HUES6 (cell line): ENCODE measurements around the gene ZFHX3.

Experiments
- H3K27ac ChIP-seq: 2 replicates; pipeline ENCODE4 v1.7.0; 2013; ENCODE audit warnings: low read depth, mild to moderate bottlenecking, low read length, inconsistent platforms
- H3K27me3 ChIP-seq: 2 replicates; pipeline ENCODE4 v1.6.1; 2013; ENCODE audit warnings: low read length; ENCODE audit not compliant: control insufficient read depth, insufficient read depth
- H3K36me3 ChIP-seq: 2 replicates; pipeline ENCODE4 v1.6.1; 2013; ENCODE audit warnings: low read length; ENCODE audit not compliant: control insufficient read depth, insufficient read depth
- H3K4me1 ChIP-seq: 2 replicates; pipeline ENCODE4 v1.6.1; 2013; ENCODE audit warnings: low read length; ENCODE audit not compliant: control insufficient read depth, insufficient read depth
- H3K4me3 ChIP-seq: 2 replicates; pipeline ENCODE4 v1.5.1; 2013; ENCODE audit warnings: low read depth, low read length
- H3K9ac ChIP-seq: one replicate; pipeline ENCODE4 v1.6.1; 2013; ENCODE audit warnings: mild to moderate bottlenecking, low read length
- H3K9me3 ChIP-seq: 2 replicates; pipeline ENCODE4 v1.6.1; 2013; ENCODE audit warnings: low read depth, low read length; ENCODE audit not compliant: control insufficient read depth, insufficient read depth

The ZFHX3 gene

DNA sequence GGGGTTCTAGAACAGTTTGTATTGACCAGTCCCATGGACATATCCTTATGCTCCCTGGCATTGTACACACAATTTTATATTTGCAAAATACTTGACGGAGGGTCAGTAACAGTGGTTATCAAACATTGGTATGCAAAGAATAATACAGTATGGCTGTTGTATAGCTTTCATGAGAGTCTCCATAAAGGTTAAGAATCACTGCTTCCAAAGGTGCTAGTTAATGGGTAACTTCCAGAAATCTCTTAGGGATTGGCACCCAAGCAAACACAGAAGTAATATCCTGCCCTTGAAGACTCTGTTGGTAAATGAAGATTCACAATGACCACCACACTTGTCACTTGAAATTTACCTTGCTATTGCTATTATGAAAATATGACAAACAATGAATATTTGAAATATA, 239.2 kb downstream of the ZFHX3 start:
- Histone ChIP-seq H3K9me3 (no peaks in the 10 kb centered on the region), H3K9ac (no peak overlapping the region), H3K36me3 (no peaks in the 10 kb centered on the region), H3K27me3 (no peaks in the 10 kb centered on the region), H3K27ac (no peak overlapping the region), H3K4me3 (no peak overlapping the region), H3K4me1 (no peaks in the 10 kb centered on the region)

- Histone ChIP-seq H3K36me3 (no peaks in the 10 kb centered on the region), H3K27me3 (no peaks in the 10 kb centered on the region), H3K9ac (no peak overlapping the region), H3K27ac (no peak overlapping the region), H3K9me3 (no peaks in the 10 kb centered on the region), H3K4me1 (no peaks in the 10 kb centered on the region), H3K4me3 (no peak overlapping the region)
Observed at GRCh38 chr16:72807245-72807644, 240.7 kb downstream of the ZFHX3 start.

- H3K4me3 ChIP-seq: no peak overlapping the region
- H3K9me3 ChIP-seq: no peaks in the 10 kb centered on the region
- no peak overlapping the region for H3K27ac ChIP-seq
- no peaks in the 10 kb centered on the region for H3K36me3 ChIP-seq
- no peaks in the 10 kb centered on the region for H3K4me1 ChIP-seq
- no peak overlapping the region for H3K9ac ChIP-seq
- no peaks in the 10 kb centered on the region for H3K27me3 ChIP-seq
Observed at GRCh38 chr16:72805486-72805885, 242.4 kb downstream of the ZFHX3 start.

GRCh38 chr16:72800524-72801161, 247.3 kb downstream of the ZFHX3 start:
- H3K27me3 ChIP-seq: no peaks in the 10 kb centered on the region
- no peaks in the 10 kb centered on the region for H3K9me3 ChIP-seq

DNA sequence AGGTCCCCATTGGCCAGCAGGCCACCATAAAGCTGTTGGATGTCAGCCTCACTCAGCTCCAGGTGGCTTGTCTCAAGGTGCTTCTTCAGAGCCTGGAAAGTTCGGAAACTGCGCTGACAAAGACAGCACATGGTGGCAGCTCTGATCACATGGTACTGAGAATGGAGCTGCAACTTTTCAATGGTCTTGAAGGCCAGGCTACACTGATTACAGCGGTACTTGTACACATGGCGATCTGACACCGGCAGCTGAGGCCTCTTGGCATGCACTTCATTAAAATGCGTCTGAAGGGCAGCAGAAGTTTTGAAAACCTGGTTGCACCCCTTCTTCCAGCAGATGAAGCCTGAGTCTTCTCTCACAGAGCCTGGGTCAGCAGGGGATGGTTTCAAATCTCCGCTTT, 249.7 kb downstream of the ZFHX3 start:
- no peak overlapping the region for H3K27ac ChIP-seq
- H3K36me3 ChIP-seq: peaks cover 4% of the 10 kb centered on the region; the same call in 1 of the 2 replicates

More at GRCh38 chr16:72800524-72801161, 247.3 kb downstream of the ZFHX3 start:
- 0 out of 2 replicates have a peak, but pooled peaks cover 4% of the 10 kb centered on the region for H3K36me3 ChIP-seq
- no peak overlapping the region for H3K4me3 ChIP-seq
- no peaks in the 10 kb centered on the region for H3K4me1 ChIP-seq
- H3K27ac ChIP-seq: no peak overlapping the region
- no peak overlapping the region for H3K9ac ChIP-seq

GRCh38 chr16:72797621-72798020, 250.3 kb downstream of the ZFHX3 start:
- H3K4me3 ChIP-seq: no peak overlapping the region
- H3K36me3 ChIP-seq: peaks cover 4% of the 10 kb centered on the region; the same call in 1 of the 2 replicates
- no peaks in the 10 kb centered on the region for H3K4me1 ChIP-seq
- H3K9me3 ChIP-seq: no peaks in the 10 kb centered on the region
- H3K27ac ChIP-seq: no peak overlapping the region
- H3K9ac ChIP-seq: no peak overlapping the region
- no peaks in the 10 kb centered on the region for H3K27me3 ChIP-seq

More for the DNA sequence above, 249.7 kb downstream of the ZFHX3 start:
- Histone ChIP-seq H3K4me1 (no peaks in the 10 kb centered on the region), H3K9ac (no peak overlapping the region), H3K9me3 (no peaks in the 10 kb centered on the region), H3K4me3 (no peak overlapping the region), H3K27me3 (no peaks in the 10 kb centered on the region)

DNA sequence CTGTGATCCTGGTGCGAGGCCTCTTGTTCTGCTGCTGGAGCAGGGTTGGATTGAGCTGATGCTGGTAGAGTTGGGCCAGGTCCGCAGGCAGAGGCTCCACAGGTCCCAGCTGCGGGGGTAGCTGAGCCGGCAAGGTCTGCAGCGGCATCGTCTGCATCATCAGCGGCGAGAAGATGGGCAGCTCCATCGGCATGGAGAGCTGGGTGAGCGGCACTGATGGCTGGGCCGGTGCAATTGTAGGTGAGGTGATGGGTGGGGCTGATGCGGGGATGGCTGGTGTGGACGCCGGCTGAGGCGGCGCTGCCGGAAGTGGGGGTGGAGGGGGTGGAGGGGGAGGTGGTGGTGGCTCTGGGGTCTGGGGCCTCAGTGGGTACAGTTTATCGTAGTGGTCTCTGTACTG, 251.7 kb downstream of the ZFHX3 start:
- H3K36me3 ChIP-seq: peaks cover 4% of the 10 kb centered on the region; the same call in 1 of the 2 replicates

DNA sequence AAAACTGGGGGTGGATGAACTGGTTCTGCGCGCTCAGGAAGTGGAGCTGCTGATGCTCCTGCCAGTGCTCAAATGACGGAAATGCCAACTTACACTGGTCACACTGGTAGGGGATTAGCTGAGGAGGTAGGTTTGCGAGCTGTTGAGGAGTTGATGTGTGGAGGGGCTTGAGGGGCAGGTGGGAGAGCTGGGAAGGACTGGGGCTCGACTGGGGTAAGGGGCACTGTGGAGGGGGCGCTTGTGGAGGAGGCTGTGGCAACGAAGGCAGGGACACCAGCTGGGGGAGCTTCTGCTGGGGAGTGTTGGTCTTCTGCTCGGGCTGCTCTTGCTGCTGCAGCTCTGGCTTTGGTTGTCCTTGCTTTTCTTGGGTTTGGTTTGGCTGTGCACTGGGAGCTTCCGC, 252.9 kb downstream of the ZFHX3 start:
- Histone ChIP-seq H3K9me3 (no peaks in the 10 kb centered on the region), H3K4me1 (no peaks in the 10 kb centered on the region), H3K9ac (no peak overlapping the region), H3K36me3 (peaks cover 4% of the 10 kb centered on the region; the same call in 1 of the 2 replicates), H3K27ac (no peak overlapping the region), H3K27me3 (no peaks in the 10 kb centered on the region), H3K4me3 (no peak overlapping the region)

More for the DNA sequence above, 251.7 kb downstream of the ZFHX3 start:
- Histone ChIP-seq H3K4me3 (no peak overlapping the region), H3K27ac (no peak overlapping the region), H3K9me3 (no peaks in the 10 kb centered on the region), H3K9ac (no peak overlapping the region), H3K4me1 (no peaks in the 10 kb centered on the region), H3K27me3 (no peaks in the 10 kb centered on the region)

GRCh38 chr16:72794319-72794718, 253.6 kb downstream of the ZFHX3 start:
- H3K36me3 ChIP-seq: peaks cover 4% of the 10 kb centered on the region; the same call in 1 of the 2 replicates

GRCh38 chr16:72793716-72794115, 254.2 kb downstream of the ZFHX3 start:
- peaks cover 4% of the 10 kb centered on the region; the same call in 1 of the 2 replicates for H3K36me3 ChIP-seq
- no peaks in the 10 kb centered on the region for H3K27me3 ChIP-seq
- no peaks in the 10 kb centered on the region for H3K9me3 ChIP-seq
- H3K4me1 ChIP-seq: no peaks in the 10 kb centered on the region
- H3K9ac ChIP-seq: no peak overlapping the region
- H3K27ac ChIP-seq: no peak overlapping the region
- H3K4me3 ChIP-seq: no peak overlapping the region

More at GRCh38 chr16:72794319-72794718, 253.6 kb downstream of the ZFHX3 start:
- no peak overlapping the region for H3K9ac ChIP-seq
- H3K27ac ChIP-seq: no peak overlapping the region
- H3K4me1 ChIP-seq: no peaks in the 10 kb centered on the region
- H3K4me3 ChIP-seq: no peak overlapping the region
- H3K9me3 ChIP-seq: no peaks in the 10 kb centered on the region
- H3K27me3 ChIP-seq: no peaks in the 10 kb centered on the region

DNA sequence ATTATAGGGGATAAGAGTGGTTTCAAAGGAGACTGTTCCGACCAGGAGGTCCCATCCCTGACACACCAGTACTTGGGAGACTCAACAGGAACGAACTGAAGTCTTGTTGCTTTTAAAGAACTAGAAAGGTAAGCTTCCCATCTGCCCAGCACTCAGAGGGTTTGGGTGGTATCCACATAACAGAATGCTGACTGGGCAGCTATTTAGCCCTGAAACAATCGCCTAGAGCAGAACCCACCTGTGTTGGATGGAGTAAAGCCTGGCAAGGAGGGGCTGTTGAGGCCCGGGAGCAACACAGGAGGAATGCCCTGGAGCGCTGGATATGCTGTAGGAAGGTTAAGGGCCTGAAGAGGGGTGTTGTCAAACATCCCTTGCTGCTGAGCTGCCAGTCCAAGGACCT, 254.9 kb downstream of the ZFHX3 start:
- H3K27me3 ChIP-seq: 0 out of 2 replicates have a peak, but pooled peaks cover 4% of the 10 kb centered on the region
- no peak overlapping the region for H3K4me3 ChIP-seq
- H3K9ac ChIP-seq: no peak overlapping the region
- H3K27ac ChIP-seq: no peak overlapping the region
- peaks cover 2% of the 10 kb centered on the region; the same call in 1 of the 2 replicates for H3K36me3 ChIP-seq
- H3K4me1 ChIP-seq: peaks cover 4% of the 10 kb centered on the region
- no peaks in the 10 kb centered on the region for H3K9me3 ChIP-seq
